Renal cortical epithelial cell (primary cell): ENCODE data around the gene CTNNA3. TPM values are rescaled to one million over a fixed set of nuclear protein-coding genes. Genes with fewer than 3 reads are reported as not detected.

Experiments used
- DNase-seq: peaks from one replicate; pipeline ENCODE4 v3.0.0-alpha.2; 2011; ENCODE audit warnings: low read depth
- total RNA-seq: library from RNA; depleted of rRNA; stranded (reverse); fragments of >200 nt; gene quantifications from 2 replicates; pipeline ENCODE4 v1.2.3, GENCODE V29; 2014

CTNNA3 gene
- total RNA-seq, 1 donor from 2014 or later = under 0.01 TPM

DNA sequence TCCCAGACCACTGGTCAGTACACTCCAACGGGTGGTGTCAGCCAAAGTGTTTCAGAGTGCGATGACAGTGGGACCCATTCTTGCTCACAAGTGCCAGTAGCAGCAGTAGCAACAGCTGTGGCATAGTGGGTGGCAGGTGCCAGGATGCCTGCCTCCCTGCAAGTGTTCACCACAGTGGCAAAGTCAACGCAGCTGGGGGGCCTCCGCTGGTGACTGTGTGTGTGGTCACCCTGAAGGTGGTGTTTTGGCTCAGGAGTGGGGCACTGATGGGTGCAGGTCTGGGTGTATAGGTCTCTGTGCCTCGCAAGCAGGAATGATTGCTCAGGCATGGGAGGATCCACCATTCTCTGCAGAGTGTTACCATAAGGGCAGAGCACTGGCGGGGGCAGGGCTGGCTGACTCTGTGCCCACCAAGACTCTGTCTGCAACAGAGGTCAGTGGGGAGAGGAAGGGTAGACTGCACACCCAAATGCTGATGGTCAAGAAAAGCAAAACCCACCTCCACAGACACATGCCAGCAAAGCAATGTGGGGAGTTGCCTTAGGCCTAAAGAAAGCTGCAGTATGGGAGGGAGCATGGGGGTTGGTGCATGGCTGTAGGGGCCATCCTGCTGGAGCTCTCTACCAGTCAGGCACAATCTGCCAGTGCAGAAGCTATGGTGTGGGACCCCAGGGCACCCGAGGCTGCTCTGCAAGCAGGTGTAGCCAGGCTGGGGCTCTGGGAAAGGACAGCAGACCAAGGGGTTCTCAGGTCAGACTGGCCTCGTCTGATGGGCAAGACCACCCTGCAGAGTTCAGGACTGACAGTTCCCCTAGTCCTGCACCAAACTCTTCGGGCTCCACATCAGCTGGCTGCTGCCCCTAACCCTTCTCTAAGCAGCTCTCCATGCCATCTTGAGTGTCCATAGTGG, 368.1 kb downstream of the CTNNA3 start:
- DNase-seq = no peak

DNA sequence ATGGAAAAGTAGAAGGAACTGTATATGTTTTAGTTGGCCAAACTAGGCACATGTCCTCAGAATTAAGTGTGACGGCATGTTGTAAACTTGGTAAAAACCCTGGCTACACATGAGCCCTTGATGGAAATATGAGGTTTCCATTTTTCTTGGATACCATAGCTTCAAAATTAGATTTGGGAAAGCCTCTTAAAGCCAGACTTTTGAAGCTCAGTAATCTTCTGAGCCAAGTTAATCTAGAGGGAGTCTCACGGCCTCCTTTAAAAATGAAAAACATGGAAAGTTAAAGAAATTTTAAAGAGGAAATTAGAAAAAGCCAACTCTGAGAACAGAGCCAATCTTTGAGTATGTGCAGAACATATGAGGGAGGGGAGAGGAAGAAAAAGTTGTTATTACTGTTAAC, 376.0 kb downstream of the CTNNA3 start:
- DNase-seq = no peak

- DNase-seq = no peak
Observed at GRCh38 chr10:67308912-67309311, 387.1 kb downstream of the CTNNA3 start.

DNA sequence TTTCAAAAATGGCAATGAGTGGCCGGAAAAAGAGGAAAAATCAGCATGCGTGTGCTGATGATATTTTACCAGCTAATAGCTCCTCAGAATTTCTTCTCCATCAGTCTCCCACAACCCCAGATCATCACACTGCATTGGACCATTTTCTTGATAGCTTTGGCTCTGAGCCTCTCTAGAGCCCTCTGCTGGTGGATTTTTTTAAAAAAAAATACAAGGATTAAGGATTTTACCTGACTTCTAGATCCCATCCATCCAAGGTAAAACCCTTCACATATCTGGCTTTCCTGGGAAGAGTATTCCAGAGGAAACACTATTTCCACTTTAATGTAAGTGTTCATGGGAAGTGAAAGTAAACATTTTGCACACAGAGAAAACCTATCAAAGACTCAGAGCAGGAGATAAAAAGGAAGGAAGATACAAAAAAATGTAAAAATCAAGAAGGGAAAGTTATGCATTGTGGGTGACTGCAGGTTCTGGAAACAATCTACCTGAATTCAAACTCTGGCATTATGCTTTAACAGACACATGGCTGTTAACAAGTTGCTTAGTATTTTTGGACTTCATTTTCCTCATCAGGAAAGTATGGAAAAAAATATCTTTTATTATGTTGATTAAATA, 389.3 kb downstream of the CTNNA3 start:
- peak; percentile 36 for DNase-seq

GRCh38 chr10:67302701-67303100, 393.3 kb downstream of the CTNNA3 start:
- DNase-seq = no peak

DNA sequence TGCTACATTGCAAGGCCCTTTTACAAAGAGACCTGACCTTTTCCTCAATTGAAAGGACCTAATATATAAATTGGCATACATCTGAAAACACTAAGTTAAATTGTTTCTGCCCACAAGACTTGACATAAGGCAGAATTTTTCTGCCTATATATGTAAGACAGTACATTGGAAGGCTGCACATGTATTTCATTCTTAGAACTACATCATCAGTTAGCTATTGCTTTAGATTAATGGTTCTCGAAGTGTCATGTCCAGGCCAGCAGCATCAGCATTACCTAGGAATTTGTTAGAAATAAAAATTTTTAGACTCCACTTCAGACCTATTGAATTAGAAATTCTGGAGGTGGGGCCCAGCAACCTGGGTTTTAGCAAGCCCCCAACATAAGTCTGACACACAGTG, 396.2 kb downstream of the CTNNA3 start:
- DNase-seq = no peak

GRCh38 chr10:67297637-67298181, 398.3 kb downstream of the CTNNA3 start:
- peak; percentile 75 for DNase-seq

DNA sequence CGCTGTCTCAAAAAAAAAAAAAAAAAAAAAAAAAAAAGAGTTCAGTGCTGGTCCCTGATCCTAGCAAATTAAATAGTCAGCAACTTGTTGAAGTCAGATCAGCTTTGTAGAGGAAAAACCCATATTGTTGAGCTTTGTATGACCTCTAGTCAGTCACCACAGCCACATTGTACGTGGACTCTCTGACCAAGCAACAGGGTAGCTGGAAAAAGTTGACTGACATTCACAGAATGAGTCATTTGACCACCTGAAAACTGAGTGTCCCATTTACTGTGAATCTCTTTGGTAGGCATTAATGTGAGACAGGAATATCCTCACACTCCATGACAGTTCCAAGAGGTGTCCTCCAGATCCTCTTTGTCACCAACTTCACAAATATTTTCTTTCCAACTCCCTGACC, 399.1 kb downstream of the CTNNA3 start:
- peak; percentile 34 for DNase-seq

DNA sequence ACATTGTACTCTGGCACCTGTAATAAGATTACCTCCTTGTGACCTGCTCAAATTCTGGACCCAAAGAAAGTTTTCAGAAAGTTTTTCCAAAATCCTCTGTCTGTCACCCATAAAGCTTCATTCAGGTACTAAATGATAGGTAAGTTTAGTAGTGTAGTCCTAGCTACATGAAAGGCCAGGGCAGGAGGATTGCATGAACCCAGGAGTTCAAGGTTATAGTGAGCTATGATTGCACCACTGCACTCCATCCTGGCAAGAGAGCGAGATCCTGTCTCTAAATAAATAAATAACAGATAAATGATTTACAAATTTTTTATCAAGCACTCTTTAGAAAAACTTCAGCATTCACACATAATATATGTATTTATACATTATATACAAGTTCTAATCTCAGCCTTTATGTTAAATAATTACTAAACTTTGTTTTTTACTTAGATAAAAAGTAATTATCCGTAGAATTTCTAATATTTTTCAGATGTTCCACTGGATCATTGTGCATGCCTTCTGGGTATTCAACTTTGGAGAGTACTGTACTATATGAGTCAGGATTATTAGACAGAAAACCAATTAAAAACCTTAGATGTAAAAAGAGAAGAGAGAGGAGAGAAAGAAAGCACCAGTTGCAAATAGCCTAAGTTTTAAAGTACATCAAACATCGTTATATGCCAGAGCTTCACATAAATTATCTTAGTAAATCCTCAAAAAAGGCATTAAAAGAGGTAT, 407.1 kb downstream of the CTNNA3 start:
- DNase-seq = no peak

- DNase-seq = no peak
Observed at GRCh38 chr10:67284589-67284988, 411.4 kb downstream of the CTNNA3 start.

GRCh38 chr10:67282871-67283270, 413.1 kb downstream of the CTNNA3 start:
- no peak for DNase-seq

DNA sequence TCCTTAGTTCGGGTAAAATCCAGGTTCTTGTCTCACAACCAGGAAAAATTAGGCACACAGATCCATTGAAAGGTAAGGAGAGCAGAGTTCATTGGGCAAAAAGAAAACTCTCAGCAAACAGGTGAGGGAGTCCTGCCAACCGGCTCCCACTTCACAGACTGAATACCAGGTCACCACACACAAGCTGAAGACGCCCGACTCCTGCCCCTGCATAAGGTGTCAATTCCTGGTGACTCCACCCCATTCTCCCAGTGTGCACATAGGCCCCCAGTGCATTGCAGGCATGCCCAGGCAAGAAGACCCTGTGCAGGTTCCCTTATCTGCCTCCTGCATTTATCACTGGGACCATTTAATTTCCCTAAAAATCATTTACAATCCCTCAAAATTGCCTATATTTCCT, 415.6 kb downstream of the CTNNA3 start:
- no peak for DNase-seq

DNA sequence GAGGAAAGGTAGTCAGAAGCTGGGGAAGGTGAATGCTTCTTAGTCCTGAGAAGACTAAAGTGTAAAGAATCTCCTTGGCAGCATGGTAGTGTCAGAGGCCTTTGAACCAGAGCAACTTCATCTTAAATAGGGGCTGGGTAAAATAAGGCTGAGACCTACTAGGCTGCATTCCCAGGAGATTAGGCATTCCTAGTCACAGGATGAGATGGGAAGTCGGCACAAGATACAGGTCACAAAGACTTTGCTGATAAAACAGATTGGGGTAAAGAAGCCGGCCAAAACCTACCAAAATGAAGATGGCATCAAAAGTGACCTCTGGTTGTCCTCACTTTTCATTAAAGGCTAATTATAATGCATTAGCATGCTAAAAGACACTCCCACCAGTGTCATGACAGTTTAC, 418.6 kb downstream of the CTNNA3 start:
- no peak for DNase-seq

- no peak for DNase-seq
Observed at GRCh38 chr10:67269828-67270227, 426.2 kb downstream of the CTNNA3 start.

DNA sequence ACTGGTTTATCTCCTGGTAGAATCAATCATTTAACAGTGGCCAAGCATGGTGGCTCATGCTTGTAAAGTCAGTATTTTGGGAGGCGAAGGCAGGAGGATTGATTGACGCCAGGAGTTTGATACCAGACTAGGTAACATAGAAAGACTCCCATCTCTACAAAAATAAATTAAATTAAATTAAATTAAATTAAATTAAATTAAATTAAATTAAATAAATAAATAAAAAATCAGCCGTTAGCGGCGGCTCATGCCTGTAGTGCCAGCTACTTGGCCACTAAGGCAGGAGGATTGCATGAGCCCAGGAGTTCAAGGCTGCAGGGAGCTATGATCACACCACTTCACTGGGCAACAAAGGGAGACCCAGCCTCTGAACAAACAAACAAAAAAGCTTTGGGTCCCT, 427.8 kb downstream of the CTNNA3 start:
- no peak for DNase-seq

DNA sequence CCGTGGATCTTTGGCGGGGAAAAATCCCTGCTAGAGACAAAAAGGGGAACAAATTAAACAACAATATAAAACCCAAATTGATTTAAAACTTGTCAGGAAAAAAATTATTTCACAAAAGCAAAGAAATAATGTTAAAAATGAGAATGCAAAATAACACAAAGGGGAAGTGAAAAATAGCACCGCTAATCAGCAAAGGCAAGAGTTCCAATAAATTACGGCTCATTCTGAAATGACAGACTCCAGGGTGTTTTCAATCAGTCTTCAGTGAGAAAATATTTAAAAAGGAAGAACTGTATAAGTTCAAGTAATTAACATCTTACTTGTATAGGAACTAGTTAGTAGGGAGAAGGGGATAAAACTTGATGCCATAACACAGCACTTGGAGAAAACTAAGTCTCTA, 433.3 kb downstream of the CTNNA3 start:
- DNase-seq = no peak

DNA sequence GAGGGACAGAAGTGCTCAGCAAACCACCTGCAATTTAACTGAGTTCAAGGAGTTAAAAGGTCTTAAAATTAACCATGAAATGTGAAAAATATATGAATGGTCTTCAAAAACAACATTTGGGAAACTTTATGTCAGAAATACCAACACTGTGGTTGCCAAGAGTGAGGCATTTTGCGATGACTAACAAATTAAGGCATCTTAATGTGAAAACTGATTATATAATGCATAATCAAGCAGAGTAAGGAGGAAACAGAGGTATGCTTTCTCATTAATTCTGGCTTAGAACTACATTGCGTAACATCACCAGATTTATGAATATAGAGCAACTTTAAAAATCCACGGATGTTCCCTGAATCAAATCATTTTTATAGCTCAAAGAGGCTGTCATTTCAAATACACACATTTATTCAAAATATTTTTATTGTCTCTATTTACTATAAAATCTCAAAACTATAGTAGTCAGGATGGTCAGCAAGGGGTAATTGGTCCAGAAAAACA, 434.6 kb downstream of the CTNNA3 start:
- peak; percentile 69 for DNase-seq

DNA sequence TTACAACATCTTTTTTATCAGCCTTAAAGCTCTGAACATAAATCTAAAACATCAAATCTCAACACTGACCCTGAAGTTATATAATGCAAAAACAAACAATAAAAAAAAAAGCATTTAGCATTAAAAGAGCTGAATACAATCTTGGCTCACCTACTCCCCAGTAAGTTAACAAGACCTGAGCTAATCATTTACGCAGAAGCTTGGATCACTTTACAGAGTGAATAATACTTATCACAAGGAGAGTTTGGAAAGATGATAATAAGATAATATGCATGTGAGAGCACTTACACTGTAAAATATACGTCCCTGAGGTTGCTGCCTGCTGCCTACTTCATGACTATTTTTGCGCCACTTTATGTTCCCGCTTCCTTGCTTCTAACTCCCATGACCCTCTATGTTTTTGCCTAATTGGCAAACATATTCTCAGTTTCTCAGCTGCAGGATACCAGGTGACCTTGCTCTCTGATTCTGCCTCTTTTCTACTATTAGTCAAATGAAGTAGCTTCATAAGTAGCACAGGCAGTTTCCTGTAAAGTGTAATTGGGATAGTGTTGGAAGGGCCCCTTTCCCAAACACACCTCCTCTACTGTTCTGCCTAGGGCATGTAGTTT, 436.6 kb downstream of the CTNNA3 start:
- DNase-seq = peak; percentile 66

- peak; percentile 34 for DNase-seq
Observed at GRCh38 chr10:67257427-67258144, 438.4 kb downstream of the CTNNA3 start.

DNA sequence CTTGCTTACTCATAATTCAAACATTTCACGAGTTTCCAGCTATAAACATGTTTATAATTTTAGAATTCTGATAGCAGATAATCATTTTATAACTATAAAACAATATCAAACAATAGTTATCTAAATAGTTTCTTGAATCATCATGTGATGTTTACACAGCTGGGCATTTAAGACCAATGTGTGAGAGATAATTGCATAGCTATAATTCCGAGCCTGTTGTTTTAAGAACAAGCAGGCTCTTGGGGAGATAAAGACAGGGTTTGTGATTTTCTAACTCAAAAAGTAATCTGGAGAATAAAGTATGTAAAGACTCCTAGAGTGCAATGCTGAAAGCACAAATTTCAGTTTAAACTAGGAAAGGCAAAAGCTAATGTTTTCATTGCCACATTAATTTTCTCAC, 439.0 kb downstream of the CTNNA3 start:
- no peak for DNase-seq

DNA sequence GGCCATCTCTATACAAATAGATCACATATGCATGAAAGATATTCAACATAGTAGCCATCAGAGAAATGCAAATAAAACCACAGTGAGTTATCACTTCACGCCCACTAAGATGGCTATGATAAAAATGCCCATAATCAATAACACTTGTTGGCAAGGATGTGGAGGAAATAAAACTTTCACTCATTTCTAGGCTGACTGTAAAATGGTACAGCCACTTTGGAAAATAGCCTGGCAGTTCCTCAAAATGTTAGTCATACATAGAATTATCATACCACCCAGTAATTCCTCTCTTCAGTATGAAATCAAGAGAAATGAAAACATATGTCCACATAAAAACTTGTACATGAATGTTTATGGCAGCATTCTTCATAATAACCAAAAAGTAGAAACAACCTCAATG, 445.3 kb downstream of the CTNNA3 start:
- no peak for DNase-seq
